Stimulated activated CD4-positive, alpha-beta T cell treated with anti-CD3 and anti-CD28 coated beads, Interleukin-1b, Interleukin-23, amount 100 ng/mL, for 1 hour (primary cell): ENCODE measurements around the gene ZNF423.

ENCODE experiments used
- DNase-seq, 2 donors: peaks; one replicate each; pipeline ENCODE4 v3.0.0-alpha.2; 2020; ENCODE audit warnings: low read depth in 2 of 2

Gene ZNF423

DNA sequence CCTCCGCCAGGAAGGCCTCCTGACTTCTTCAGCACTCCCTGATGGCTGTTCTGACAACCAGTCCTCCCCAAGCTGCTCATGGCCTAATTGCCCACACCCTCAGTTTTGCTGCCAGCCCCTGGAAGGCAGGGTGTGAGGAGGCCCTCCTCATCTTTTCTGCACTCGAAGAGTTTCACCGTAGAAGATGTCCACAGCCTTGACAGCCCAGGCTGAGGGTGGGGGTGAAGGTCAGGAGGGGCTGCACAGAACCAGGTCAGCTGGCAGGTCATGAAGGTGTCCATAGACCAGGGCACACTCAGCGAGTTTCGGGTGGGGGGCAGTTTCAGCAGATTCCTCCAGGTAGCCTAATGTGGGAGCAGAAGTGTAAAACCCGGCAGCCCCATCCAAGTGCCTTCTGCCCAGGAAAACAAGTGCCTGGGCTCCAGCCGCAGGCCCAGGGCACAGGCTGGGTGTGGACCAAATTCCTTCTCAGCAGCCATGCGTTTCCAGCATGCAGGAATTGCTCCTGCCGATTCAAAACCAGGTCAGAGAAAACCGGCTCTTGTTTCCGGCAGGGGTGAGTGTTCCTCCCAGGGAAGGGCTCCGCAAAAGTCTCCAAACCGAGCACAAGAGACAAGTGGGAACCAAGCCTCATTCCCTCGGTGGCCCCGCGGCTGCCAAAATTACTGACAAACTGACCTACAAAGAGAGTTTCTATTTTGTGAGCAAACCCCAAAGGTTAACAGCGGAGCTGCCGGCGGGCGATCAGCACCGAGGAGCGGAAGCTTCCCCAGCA lies 253.5 kb downstream of the ZNF423 start:
- no peak for DNase-seq

DNA sequence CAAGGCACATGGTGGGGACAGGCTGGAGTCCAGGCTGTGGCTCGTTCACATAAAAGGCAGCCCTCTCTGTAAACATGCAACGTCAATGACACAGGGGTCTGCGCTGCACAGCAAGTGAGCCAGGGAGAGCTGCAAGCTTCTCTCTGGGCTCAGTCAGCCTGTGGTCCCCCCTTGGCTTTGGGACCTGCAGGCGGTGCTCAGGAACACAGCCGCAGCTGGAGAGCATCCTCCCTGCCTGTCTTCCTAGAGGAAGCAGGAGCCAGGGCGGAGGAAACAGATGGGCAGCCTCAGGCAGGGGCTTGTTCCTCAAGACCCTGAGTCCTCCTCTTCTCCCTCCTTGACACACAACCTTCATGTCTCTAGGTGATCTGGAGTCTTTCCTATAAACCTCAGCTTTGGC lies 254.3 kb downstream of the ZNF423 start:
- no peak for DNase-seq

DNA sequence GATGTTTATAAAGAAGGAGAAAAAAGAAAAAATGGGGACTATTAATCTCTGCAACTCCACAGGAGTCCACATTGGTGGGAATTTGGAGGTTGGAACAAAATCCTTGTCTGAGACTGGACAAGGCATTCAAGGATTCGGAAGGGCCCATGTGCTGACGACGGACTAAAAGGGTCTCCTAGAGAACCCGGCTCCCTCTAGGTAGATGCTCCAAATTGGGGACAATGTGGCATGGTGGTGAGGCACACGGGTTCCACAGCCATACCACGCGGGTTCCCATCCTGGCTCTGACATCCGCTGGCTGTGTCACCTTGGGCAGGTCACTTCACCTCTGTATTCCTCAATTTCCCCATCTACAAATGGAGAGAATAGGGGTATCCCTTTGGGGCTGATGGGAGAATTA lies 254.9 kb downstream of the ZNF423 start:
- no peak for DNase-seq

DNA sequence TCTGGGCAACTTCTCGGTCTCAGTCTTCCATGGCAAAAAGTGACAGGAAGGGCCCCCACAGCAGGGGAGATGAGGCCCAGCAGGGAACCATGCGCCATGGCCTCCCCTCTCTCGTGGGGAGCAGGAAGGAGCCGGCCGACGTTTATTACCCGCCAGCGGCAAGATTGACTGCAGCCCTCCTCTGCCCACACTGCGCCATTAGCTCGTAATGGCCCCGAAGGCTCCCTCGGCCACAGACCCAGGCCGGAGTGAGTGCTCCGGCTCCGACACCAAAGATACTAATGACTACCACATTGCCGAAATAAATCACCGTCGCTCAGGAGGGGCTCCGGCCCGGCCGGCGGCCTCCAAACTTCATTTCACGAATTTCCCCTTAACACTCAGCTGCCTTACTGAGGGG lies 255.4 kb downstream of the ZNF423 start:
- DNase-seq = no peak

DNA sequence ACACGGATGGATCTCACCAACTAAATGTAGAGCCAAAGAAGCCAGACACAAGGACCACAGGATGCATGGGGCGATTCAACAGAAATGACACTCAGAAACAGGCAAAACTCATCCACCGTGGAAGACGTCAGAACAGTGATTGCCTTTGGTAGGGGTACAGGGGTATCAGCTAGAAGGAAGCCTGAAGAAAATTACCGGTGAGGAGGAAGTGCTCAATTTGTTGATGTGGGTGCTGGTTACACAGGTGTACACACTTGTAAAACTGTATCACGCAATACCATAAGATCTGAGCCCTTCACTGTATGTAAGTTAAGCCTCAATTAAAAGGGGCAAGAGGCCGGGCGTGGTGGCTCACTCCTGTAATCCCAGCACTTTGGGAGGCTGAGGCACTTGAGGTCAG lies 256.2 kb downstream of the ZNF423 start:
- DNase-seq = no peak

DNA sequence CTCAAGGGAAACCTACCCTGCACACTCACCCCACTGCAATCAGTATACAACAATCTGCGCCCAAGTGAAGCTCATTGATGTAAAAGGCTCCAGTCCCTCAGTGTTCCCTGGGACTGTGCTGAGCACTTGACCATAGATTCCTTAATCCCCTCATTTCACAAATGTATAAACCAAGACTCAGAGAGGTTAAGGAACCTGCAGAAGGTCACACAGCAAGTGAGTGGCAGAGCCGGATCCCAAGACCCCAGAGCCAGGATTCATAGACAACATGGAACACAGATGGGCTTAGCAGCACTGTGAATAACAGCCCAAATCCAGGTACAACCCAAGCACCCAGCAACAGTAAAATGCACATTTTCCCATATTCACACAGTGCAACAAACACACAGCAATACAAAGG lies 256.6 kb downstream of the ZNF423 start:
- DNase-seq = no peak

DNA sequence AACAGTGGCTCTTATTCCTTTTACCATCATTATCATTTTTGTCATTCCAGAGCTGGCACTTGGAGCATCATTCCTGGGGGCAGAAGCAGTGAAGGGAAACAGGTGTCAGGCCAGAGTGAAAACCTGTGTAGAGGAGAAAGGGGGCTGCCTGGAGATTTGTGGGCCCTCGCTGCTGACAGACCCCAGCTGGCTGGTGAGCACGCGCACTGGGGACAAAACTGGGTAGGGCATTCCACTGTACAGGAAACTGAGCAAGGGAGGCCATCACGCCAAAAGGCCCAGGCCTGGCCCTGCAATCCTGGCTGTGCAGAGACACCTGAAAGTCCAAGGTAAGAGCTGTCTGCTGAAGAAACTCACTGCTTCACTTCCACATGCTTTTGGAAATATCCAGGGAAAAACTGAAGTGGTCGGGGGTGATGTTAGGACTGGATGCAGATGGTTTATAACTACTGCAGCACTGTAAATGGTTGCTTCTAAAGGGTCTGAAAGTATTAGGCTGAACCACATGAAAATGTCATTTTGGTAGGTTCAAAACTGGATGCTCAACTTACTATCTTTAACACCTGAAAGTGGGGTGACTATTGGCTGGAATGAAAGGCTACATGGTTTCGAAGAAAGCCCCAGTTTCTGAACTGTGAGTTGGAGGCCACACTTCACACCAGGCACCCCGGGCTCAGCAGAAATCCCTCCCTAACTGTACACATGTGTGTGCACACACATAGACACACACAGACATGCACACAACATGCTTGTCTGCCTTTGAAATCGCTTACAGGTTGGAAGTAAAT lies 257.3 kb downstream of the ZNF423 start:
- no peak for DNase-seq

DNA sequence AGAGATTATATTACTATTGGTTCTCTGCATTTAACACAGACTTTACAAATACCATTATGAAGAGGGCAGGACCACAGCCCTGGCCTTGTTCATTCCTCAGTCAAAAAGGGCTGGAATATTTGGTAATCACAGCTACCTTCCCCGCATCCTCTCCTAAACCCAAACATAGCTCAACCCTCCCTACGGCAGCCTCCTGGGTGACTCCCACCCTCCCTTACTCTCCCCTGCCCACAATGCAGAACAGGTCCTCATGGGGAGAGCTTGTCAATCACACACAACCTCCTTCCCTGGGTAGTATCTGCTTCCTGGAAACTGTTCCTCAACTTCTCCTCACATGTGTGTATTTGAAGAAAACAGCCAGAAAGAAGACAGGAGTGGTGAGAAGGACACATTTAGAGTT lies 258.1 kb downstream of the ZNF423 start:
- no peak for DNase-seq

DNA sequence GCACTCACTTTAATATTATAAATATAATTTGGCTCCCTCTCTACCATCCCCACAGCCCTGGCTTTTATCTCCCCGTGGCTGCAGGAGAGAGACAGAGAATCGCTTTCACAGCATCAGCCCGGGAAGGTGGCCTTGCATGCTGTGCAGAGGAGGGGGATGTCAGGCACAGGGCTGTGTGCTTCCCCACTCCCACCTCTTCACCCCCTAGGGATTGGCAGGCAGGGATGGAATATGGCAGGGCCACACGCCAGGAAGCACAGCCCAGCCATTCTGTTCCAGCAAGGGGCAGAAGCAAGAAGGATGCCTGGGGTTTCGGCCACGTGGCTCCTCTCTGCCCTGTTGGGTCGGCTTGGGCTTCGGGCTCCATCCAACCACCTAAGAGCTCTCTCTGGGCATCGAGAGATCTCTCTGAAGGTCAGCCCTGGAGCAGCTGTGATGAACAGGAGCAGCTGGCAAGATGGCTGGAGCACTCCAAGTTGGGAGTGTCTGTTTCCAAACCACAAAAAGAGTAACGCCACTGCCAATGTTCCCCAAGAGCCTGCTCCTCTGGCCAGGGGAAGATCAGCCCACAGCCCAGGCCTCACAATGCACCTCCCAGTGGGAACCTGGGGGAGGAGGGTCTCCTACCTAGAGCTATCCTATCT lies 259.1 kb downstream of the ZNF423 start:
- no peak for DNase-seq

DNA sequence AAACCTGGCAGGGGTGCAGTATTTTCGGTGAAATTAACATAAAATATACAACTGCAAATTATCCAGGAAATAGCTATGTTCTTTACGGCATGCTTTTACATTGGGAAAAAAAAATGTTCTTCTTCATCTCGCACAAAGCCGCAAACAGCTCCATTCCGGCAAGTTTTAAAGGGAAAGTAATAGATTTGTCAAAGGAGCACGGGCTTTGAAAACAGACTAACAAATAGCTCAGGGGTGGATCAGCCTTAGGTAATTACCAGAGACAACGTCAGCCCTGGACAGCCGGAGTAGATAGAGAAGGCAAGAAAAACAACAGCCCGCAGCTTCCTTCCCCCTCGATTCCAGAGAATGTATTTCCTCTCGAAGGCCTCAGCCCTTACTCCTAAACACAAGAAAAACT lies 259.8 kb downstream of the ZNF423 start:
- no peak for DNase-seq

DNA sequence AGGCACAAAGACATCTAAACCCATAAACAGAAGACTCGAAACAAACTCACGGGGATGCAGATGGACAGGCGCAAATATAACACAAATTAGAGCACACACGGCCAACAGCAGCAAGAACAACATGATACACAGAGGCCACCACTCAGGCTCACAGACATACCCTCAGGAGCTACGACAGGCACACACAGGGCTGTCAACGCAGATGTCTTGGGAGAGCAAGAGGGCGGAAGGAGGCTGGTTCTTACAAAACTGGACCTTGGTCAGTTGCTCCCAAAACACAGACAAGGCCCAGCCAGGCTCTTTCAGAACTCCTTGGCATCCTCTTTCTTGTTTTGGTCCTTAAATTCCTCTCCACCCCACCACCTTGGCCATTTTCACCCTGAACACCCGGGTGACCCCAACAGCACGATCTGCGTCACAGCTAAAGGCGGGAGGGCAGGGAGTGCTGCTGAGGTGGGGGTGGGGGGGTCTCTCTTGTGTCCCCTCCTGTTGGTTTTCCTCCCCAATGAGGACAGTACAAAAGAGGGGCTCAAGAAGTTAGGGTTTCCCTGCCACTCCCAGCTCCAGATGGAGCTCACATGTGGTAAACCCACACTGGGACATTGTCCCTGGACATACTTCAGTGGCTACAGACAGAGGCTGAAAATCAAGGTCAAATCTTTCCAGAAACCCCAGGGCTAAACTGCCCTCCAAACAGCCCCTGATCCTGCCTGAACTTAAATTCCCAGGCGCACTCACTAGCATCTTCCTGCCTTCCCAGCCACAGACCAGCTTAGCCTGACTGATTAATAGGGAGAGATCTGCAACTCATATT lies 261.0 kb downstream of the ZNF423 start:
- DNase-seq = no peak

DNA sequence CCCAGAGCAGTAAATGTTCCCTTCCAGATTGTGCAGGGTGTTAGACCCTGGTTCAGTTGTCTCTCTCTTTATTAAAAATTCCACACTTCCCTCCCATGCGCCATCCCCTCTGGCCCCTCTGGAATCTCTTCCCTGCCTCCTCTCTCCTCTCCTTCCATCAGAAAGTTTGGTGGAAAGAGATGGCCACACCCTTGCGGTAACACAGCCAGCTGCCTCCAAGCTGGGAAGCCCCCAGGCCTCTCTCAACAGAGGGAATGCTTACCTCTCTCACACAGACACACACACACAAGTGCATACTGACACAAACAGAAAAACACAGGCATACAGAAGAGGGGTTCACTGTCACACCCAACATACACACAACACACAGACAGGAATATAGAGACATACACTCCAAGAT lies 261.8 kb downstream of the ZNF423 start:
- DNase-seq = no peak

DNA sequence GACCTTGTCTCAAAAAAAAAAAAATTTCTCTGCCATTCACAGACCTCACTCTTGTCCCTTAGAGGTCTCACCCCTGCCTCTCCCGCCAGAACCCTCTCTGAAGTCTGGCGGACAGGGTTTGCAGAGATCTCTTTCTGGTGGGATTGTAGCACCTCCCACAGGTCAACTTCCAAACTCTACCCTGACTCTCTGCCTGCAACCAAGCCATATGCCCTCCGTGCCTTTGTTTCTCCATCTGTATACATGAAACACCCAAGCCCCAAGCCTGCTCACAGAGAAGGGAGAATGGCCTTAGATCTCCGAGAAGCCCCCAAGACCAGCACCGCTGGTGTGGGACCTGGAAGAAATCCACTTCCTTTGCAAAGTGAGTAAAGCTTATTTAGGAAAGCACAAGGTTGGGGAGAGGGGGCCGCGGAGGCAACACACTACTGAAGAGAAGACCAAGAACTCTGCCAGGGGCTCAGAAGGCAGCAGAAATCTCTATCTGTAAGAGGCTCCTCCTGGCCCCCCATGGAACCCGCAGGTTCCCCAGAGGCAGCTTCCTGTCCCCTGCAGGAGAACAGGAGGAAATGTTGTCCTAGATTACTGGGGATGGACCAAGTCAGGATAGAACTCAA lies 262.4 kb downstream of the ZNF423 start:
- DNase-seq = no peak

DNA sequence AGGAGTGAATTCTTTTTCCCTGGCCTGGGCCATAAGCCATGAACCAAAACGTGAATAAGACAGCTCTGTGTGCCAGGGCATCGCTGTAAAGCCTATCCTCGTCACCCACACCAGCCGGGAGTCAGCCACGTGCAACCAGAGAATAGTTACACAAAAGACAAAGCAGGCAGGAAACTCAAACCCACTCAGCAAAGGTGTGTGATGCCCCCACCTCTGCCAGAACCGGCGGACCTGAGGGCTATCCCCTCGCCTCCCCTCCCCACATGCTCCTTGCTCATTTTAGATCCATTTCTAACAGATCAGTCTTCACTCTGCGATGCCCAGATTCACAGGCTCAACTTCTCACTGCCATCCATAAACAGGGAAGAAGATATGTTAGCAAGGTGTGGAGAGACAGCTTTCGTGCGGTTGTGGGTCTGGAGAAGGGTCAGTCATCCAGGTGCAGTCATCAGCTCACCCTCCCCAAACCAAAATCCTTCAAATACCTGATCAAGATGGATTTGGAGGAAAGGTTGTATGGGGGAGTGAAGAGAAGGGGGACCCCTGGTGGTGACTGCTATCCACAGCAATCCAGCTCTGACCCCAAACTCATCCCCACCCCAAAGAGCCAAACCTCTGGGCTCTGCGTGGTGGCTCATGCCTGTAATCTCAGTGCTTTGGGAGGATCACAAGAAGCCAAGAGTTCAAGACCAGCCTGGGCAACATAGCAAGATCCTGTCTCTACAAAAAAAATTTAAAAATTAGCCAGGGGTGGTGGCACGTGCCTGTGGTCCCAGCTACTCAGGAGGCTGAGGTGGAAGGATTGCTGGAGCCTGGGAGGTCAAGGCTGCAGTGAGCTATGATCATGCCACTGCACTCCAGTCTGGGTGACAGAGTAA lies 263.1 kb downstream of the ZNF423 start:
- peak in 1 of 2 donors; percentile 10 for DNase-seq

DNA sequence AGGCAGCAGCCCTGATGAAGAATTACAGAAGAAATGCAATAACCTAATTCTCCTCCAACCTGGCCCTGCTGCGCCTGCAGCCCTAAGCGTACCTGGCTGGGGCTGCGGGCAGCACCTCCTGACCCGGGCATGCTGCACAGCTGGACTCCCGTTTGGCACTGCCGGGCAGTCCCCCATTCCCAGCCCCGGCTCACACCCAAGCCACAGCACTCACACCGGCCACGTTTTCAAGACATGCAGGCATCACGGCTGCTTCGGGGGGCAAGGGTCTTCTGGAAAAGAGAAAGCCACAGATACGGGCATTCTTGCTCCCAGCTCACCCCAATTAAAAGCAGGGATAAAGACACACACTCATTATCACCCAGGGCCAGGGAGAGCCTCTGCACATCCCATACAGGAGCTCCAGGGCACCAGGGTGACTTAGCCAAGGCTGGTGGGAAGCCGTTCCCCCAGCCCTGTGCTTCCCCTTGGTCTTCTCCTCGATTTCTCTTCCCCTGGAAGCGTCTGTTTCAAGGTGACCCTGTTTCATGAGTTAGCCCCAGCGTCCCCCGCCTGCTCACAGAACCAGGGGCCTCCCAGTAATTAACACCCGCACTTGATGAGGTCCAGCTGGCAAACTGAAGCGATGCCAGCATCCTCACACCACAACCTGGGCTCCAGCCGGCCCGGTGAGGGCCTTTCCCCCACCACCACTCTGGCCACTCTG lies 265.6 kb downstream of the ZNF423 start:
- no peak for DNase-seq

DNA sequence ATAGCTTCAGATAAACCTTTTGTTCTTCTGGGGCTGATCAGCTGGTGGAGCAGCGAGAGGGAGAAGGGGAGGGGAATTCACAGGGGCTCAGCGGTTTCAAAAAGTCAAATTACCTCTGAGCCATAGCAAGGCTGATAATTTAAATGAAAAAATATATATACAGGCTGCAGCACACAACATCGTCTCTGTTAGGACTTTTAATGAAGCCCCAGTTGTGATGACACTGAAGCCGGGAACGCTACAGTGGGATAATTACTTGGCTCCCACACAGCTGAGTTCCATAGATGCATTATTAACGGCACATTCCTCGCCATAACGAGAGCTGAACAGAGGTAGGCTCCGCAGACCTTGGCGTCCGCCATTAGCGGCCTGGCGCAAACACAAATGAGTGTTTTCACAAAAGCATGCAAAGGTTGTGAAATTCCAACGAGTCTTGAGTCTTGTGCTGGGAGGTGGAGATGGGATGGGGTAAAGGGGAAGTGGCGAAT lies 266.3 kb downstream of the ZNF423 start:
- DNase-seq = no peak

DNA sequence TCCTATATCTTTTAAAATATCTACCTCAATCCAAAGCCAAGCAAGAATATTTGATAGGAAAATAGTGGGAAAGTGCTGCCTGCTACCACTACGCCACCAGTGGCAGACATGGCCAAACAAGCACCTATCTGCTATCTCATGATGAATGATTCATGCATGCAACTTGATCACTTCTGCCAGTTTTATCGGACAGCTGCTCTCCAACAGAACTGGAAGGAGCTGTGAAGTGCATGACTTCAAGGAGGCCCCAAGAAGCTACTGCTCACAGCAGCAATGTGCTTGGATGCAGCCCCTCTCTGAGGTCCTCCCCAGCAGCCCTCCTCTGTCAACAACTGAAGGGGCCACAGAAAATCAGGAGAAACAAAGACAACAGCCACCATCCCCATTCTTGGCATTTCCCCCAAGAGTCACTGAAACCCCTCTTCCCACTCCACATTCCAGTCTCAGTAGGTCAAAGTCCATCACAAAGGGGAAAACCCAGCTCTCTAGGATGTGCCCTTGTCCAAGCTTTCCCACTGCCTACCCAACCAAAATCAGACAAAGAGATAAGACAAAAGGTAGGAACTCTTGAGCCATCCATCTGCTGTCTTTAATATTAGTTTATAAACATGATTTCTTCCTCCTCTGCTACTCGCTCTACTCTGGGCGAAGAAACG lies 267.1 kb downstream of the ZNF423 start:
- DNase-seq = no peak

DNA sequence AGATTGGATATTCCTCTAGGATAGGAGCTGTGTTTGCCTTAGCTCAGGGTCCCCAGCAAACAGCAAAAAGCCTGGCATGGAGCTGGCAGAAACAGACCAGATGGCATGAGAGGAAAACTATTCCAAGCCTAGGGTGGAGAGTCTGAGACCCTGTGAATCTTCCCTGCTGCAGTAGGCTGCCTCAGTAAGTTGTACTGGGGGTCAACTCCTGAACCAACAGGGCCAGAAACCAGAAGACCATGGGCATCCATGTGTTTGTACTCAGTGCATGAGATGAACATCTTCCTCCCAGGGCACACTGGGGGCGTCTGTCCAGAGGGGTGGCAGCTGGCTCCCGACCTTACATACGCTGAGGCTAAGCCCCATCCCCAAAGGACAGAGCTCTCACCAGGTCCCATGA lies 267.9 kb downstream of the ZNF423 start:
- no peak for DNase-seq

DNA sequence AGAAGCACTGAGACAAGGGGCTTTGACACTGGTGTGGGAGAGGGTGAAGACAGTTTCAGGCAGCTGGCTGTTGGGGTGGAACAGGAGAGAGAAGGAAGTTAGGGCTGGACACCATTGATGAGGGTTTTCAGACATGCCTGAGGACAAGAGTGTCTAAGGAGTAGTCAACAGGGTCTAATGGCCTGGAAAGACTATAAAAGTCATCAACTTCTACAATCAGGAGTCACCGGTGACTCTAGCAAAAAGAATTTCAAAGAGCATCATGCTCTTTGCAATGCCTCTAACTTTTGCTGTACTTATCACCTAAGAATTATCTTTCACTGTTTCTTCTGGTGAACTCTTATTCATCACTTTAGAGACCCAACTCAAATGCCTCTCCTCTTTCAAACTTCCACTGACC lies 268.4 kb downstream of the ZNF423 start:
- DNase-seq = no peak
